Measurements from ENCODE around the gene SLC6A6.

Gene SLC6A6

DNA sequence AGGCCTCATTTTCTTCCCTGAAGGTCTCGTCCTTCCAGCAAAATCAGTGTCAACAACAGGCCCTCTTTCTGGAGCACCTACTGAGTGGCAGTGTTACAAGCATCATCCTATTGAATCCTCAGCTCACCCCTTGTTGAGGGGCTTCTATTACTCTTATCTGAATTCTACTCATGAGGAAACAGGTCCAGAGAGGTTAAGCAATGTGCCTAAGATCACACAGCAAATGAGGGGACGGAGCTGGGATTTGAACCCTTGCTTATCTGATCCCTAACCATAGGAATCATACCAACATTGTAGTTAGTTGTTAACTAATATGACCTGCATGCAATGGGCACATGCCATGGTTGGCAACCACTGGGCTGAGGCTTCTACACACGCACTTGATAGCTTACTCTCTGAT is 63.0 kb downstream of the SLC6A6 start:
- Histone ChIP-seq H3F3A (ENCODE audit: insufficient read depth, low read length) (no peaks in the 10 kb centered on the region), H3K4me1 (ENCODE audit: insufficient read depth, low read length, severe bottlenecking) (no peaks in the 10 kb centered on the region), H2AFZ (ENCODE audit: low read length) (no peak overlapping the region), H3K27ac (ENCODE audit: low read depth, low read length, poor library complexity, severe bottlenecking) (no peak overlapping the region), H3K4me3 (ENCODE audit: low read depth, low read length, poor library complexity, severe bottlenecking) (no peak overlapping the region), H4K20me1 (ENCODE audit: insufficient read depth, low read length) (no peaks in the 10 kb centered on the region), H3K36me3 (ENCODE audit: insufficient read depth, low read length) (peaks cover 87% of the 10 kb centered on the region), H3K9ac (ENCODE audit: low read length) (no peak overlapping the region), H3K4me2 (ENCODE audit: low read length) (no peak overlapping the region), H3K27me3 (ENCODE audit: insufficient read depth, low read length) (no peaks in the 10 kb centered on the region), H3K79me2 (ENCODE audit: insufficient read depth, low read length) (no peaks in the 10 kb centered on the region), H3K9me2 (ENCODE audit: low read depth, low read length) (no peaks in the 10 kb centered on the region), H3K9me3 (ENCODE audit: low read length) (no peaks in the 10 kb centered on the region)
- TF ChIP-seq EZH2 (IDR thresholded peaks at IDR 0.05; ENCODE audit: borderline replicate concordance, low read length) (no peak), CTCF (IDR thresholded peaks at IDR 0.05; ENCODE audit: low read length) (no peak)

- Histone ChIP-seq H3K27ac (ENCODE audit: low read depth, low read length, poor library complexity, severe bottlenecking) (no peak overlapping the region), H3K4me1 (ENCODE audit: insufficient read depth, low read length, severe bottlenecking) (no peaks in the 10 kb centered on the region), H4K20me1 (ENCODE audit: insufficient read depth, low read length) (no peaks in the 10 kb centered on the region), H3K27me3 (ENCODE audit: insufficient read depth, low read length) (no peaks in the 10 kb centered on the region), H3K79me2 (ENCODE audit: insufficient read depth, low read length) (no peaks in the 10 kb centered on the region), H3K4me3 (ENCODE audit: low read depth, low read length, poor library complexity, severe bottlenecking) (no peak overlapping the region), H3K9me2 (ENCODE audit: low read depth, low read length) (no peaks in the 10 kb centered on the region), H2AFZ (ENCODE audit: low read length) (no peak overlapping the region), H3K4me2 (ENCODE audit: low read length) (no peak overlapping the region), H3K36me3 (ENCODE audit: insufficient read depth, low read length) (peaks cover 86% of the 10 kb centered on the region; the same call in 1 of the 2 replicates), H3F3A (ENCODE audit: insufficient read depth, low read length) (no peaks in the 10 kb centered on the region), H3K9ac (ENCODE audit: low read length) (no peak overlapping the region), H3K9me3 (ENCODE audit: low read length) (no peaks in the 10 kb centered on the region)
- TF ChIP-seq EZH2 (IDR thresholded peaks at IDR 0.05; ENCODE audit: borderline replicate concordance, low read length), result no peak
- TF ChIP-seq CTCF (IDR thresholded peaks at IDR 0.05; ENCODE audit: low read length), result no peak
Observed at GRCh38 chr3:14466179-14466903, 63.9 kb downstream of the SLC6A6 start.

- no peaks in the 10 kb centered on the region for H4K20me1 ChIP-seq (ENCODE audit: insufficient read depth, low read length)
- H2AFZ ChIP-seq (ENCODE audit: low read length), result no peak overlapping the region
- H3K4me3 ChIP-seq (ENCODE audit: low read depth, low read length, poor library complexity, severe bottlenecking), result no peak overlapping the region
- no peaks in the 10 kb centered on the region for H3K27me3 ChIP-seq (ENCODE audit: insufficient read depth, low read length)
- H3K4me2 ChIP-seq (ENCODE audit: low read length), result no peak overlapping the region
- H3K79me2 ChIP-seq (ENCODE audit: insufficient read depth, low read length), result no peaks in the 10 kb centered on the region
- no peaks in the 10 kb centered on the region for H3F3A ChIP-seq (ENCODE audit: insufficient read depth, low read length)
- H3K27ac ChIP-seq (ENCODE audit: low read depth, low read length, poor library complexity, severe bottlenecking), result no peak overlapping the region
- TF ChIP-seq EZH2 (IDR thresholded peaks at IDR 0.05; ENCODE audit: borderline replicate concordance, low read length), result no peak
- peak; percentile 94 for TF ChIP-seq CTCF (IDR thresholded peaks at IDR 0.05; ENCODE audit: low read length)
- H3K36me3 ChIP-seq (ENCODE audit: insufficient read depth, low read length), result peaks cover 86% of the 10 kb centered on the region
- no peaks in the 10 kb centered on the region for H3K9me3 ChIP-seq (ENCODE audit: low read length)
- no peaks in the 10 kb centered on the region for H3K9me2 ChIP-seq (ENCODE audit: low read depth, low read length)
- H3K4me1 ChIP-seq (ENCODE audit: insufficient read depth, low read length, severe bottlenecking), result no peaks in the 10 kb centered on the region
- H3K9ac ChIP-seq (ENCODE audit: low read length), result no peak overlapping the region
Observed at GRCh38 chr3:14467814-14468620, 65.6 kb downstream of the SLC6A6 start.

All from OCI-LY1 (cell line).